ENCODE data around the gene ALPP.
"Not testable (repeated sequence)": the region's sequence is repeated elsewhere in the genome, so short reads cannot be mapped to it uniquely, and the experiment has no call there.

ALPP gene

GRCh38 chr2:232341061-232341738 is 37.4 kb upstream of the ALPP start:
- no peak for DNase-seq

GRCh38 chr2:232341739-232342126 is 36.8 kb upstream of the ALPP start:
- DNase-seq = no peak

GRCh38 chr2:232342635-232343565 is 35.7 kb upstream of the ALPP start:
- DNase-seq = no peak

GRCh38 chr2:232343821-232344220 is 34.7 kb upstream of the ALPP start:
- no peak for DNase-seq

GRCh38 chr2:232345251-232345650 is 33.3 kb upstream of the ALPP start:
- no peak for DNase-seq

GRCh38 chr2:232347369-232347768 is 31.2 kb upstream of the ALPP start:
- no peak for DNase-seq

- no peak for DNase-seq
Measured at GRCh38 chr2:232348936-232349335, 29.6 kb upstream of the ALPP start.

- DNase-seq = no peak
Measured at GRCh38 chr2:232349546-232349945, 29.0 kb upstream of the ALPP start.

- no peak for DNase-seq
Measured at GRCh38 chr2:232349946-232350635, 28.5 kb upstream of the ALPP start.

- DNase-seq = no peak
Measured at GRCh38 chr2:232350804-232351685, 27.5 kb upstream of the ALPP start.

GRCh38 chr2:232351686-232352510 is 26.7 kb upstream of the ALPP start:
- no peak for DNase-seq

GRCh38 chr2:232352511-232353091 is 25.9 kb upstream of the ALPP start:
- DNase-seq = no peak

- no peak for DNase-seq
Measured at GRCh38 chr2:232353096-232353495, 25.5 kb upstream of the ALPP start.

GRCh38 chr2:232353660-232354059 is 24.9 kb upstream of the ALPP start:
- DNase-seq = no peak

GRCh38 chr2:232354069-232354468 is 24.5 kb upstream of the ALPP start:
- DNase-seq = no peak

- DNase-seq = no peak
Measured at GRCh38 chr2:232361646-232362045, 16.9 kb upstream of the ALPP start.

GRCh38 chr2:232362174-232362900 is 16.2 kb upstream of the ALPP start:
- no peak for DNase-seq

GRCh38 chr2:232363064-232363783 is 15.3 kb upstream of the ALPP start:
- DNase-seq = not testable (repeated sequence)

- no peak for DNase-seq
Measured at GRCh38 chr2:232363784-232364615, 14.6 kb upstream of the ALPP start.
